Hepatic stellate cell (primary cell): Measurements from ENCODE around the gene MAFG.

Source experiments
- DNase-seq: peaks from one replicate; pipeline ENCODE4 v3.0.0; 2011; ENCODE audit warnings: low spot score

MAFG gene

DNA sequence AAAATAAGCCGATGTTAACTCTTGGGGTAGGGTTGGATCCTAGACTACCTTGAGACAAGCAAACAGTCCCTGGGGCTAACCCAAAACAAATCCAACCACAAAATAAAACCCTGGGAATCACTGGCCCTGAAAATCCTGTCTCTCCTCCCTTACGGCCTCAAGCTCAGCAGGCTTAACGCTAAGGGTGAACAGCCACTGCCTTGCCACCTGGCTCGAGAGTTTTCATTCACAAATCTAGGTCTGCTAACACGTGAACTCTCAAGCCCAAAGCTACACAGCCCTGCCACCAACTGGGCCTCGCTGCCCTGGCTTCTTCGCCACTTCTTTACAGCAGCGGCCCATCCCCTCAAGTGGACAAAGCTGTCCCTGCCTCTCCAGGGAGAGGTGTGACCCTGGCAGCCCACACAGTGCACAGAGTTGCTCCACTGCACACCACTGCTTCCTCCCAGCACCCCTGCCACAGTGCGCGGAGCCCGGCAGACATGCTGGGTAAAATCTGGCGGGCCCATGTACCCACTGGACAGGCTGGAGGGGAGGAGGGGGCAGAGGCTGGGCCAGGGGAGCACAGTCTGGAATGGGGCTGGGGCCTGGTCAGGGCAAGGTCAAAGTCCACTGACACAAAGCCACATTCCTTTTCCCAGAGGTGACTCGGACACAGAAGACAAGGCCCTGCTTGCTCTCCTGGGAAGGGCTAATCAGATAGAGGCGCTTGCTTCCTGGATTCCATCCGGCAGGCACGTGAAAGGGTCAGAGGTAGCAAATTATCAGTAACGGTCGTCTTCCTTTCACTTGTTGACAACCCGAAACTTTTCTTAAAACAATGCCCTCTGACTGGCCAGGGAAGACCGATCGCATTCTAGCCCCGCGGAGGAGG is 17.3 kb downstream of the MAFG start:
- DNase-seq, result peak; percentile 47

DNA sequence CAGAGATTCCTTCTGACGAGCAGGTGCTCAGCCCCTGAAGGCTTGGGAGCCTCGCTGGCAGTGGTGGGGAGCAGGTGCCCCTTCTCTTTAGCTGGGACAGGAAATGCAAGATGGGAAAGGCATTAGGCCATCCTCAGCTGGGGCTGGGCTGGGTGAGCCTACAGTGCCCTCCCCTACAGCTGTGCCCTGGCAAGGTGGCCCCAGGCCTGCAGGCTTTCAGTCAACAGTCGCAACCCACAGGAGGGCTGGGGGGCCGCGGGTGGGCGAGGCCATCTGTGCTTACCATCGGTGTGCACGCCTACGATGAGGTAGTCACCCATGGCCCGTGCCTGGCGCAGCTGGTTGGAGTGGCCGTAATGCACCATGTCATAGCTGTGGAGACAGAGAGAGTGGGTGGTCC is 18.3 kb downstream of the MAFG start:
- no peak for DNase-seq

- DNase-seq, result no peak
Observed at GRCh38 chr17:81908793-81909192, 18.7 kb downstream of the MAFG start.

GRCh38 chr17:81907219-81908145 is 20.1 kb downstream of the MAFG start:
- DNase-seq, result no peak

DNA sequence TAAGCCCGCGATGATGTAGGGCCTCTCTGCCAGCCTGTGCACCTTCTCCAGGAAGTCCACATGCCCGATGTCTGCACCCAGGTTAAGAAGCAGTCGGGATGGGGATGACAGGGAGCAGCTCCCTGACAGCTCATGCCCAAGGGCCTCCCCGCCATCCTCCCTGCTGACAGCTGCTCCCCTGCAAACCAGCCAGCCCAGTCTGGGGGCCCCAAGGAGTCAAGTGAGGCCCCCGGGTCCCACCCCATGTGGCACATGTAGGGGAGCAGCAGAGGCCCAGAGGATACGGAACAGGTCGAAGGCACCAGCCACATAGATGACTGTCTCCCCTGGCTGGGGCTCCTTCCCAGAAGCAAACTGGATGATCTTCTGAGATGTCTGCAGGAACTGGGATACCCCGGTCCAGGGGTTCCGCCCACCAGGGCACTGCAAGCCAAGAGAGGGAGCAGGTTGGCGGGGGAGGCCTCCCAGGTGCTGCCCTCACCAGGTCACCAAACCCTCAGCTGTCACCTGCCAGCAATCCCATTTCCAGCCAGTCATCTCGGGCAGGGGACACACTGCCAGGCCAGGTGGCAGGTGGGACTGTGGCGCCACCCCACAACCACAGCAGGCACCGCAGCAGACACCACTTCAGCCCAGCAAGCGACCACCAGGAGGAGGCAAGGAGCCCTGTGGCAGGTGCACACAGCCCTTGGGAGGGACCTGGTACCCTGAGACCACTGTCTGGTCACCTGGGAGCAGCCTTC is 20.9 kb downstream of the MAFG start:
- no peak for DNase-seq

DNA sequence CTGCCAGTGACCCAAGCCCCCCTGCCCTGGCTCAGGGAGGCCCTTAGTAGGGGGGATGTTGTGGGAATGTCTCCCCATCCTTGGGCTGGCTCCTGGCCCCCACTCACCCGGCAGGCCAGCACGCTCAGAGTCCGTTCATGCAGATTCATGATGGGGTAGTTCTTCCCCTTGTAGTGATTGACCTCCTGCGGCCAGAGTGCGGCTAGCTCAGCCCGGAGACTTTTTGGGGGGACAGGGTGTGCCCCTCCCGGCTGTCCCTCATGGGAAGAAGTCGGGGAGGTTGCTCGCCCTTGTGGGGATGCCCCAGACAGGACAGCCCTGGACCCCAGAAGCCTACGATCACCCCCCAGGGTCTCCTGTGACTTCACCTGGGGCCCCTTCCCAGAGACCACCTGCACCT is 21.5 kb downstream of the MAFG start:
- no peak for DNase-seq

DNA sequence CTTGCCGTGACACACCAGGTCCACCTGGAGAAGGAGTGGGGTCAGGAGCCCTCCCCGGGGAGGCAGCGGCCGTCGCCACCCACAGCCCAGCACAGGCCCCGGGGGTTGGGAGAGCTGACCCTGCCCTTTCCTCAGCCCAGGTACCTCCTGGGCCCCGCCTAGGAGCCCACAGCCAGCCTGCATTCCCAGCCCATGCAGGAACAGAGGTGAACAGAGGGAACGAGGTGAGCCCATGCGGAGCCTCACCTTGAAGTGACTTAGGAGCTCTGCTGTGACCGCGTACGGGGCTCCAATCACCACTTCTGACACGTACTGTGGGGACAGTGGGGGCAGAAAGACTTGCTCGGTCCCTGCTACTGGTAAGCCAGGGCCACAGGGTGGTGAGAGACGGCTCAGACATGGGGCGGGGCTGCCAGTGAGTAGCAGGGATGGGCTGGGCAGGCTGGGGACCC is 22.1 kb downstream of the MAFG start:
- no peak for DNase-seq

DNA sequence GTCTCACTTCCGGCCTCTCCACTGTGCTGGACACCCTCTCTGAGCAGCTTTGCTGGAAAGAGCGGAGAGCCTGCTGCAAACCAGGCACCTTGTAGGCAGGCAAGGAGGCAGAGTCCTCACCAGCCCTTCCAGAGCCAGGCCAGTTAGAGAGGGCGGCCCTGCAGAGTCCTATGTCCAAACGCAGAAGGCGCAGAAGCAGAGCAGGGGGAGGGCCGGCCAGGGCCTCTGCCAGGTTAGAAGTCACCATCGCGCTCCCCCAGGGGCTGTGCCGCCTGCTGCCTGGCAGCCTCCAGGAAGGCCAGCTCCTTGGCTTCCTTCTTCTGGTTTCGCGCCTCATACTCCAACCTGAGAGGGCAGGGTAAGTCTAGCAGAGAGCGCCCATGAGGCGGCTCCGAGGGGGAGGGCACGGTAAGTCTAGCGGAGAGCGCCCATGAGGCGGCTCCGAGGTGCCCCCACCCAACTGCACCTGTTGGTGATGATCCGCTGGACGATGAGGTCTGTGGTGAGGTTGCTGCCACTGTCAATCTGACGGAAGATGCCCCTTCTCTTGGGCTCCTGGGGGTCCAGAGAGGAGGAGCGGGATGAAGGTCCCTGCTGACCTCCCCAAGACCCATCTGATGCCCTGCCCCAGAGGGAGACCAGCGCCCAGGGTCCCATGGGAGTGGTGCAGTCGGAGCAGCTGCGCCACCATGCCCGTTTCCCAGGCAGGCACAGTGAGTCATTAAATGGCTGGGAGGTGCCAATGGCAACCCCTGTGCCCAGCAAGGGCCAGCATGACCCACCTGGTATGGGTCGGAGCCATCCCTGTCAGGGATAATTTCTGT is 22.7 kb downstream of the MAFG start:
- DNase-seq, result no peak

GRCh38 chr17:81903896-81904599 is 23.5 kb downstream of the MAFG start:
- no peak for DNase-seq

- no peak for DNase-seq
Observed at GRCh38 chr17:81903415-81903831, 24.1 kb downstream of the MAFG start.

- DNase-seq, result no peak
Observed at GRCh38 chr17:81902653-81903414, 24.7 kb downstream of the MAFG start.

- no peak for DNase-seq
Observed at GRCh38 chr17:81902023-81902652, 25.4 kb downstream of the MAFG start, which contains the start of gene NPB. Gene NPB (plus strand): TSS chr17:81902238. CDS start chr17:81902278, 40 bp downstream.

- DNase-seq, result no peak
Observed at GRCh38 chr17:81901167-81902022, 26.1 kb downstream of the MAFG start.

GRCh38 chr17:81900181-81900820 is 27.2 kb downstream of the MAFG start:
- DNase-seq, result no peak

GRCh38 chr17:81899514-81900166 is 27.9 kb downstream of the MAFG start:
- DNase-seq, result no peak

DNA sequence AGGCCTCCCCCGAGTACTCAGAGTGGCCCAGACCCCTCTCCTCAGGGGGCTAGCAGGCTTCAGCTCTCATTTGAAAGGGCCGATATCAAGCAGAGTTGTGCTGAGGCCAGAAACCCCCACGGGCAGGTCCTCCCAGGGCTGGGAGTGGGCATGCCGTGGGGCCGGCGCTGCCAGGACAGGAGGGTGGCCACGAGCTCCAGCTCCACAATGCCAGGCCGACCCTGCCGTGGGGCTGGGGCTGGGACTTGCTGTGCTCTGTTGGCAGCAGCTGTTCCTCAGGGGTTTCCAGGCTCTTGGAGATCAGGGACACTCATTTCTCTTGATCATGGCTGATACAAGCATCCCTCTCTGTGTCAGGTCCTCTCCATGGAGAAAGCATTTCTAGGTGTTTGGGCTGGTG is 28.6 kb downstream of the MAFG start:
- no peak for DNase-seq
